GM12872 (cell line): Measurements from ENCODE around the gene GPR143.

Source experiments
- TF ChIP-seq, protein P1 (sequence below): IDR thresholded peaks from 3 replicates; pipeline ENCODE4 v1.5.1; 2011; ENCODE audit warnings: low read depth, mild to moderate bottlenecking, low read length, moderate library complexity; ENCODE audit not compliant: insufficient read depth

GPR143 gene

DNA sequence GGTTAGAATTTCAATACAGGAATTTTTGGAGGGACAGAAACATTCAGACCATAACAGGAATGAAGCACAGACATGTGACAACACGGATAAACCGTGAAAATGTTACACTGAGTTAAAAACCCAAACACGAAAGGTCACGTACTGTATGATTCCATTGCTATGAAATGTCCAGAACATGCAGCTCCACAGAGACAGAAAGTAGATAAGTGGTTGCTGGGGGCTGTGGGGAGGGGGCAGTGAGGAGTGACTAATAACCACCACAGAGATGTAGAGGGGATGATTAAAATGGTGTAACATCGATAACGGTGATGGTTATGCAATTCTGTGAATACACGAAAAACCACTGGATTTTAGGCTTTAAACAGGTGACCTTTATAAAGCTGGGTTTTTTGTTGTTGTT is 8.3 kb downstream of the GPR143 start:
- TF ChIP-seq, protein P1, sequence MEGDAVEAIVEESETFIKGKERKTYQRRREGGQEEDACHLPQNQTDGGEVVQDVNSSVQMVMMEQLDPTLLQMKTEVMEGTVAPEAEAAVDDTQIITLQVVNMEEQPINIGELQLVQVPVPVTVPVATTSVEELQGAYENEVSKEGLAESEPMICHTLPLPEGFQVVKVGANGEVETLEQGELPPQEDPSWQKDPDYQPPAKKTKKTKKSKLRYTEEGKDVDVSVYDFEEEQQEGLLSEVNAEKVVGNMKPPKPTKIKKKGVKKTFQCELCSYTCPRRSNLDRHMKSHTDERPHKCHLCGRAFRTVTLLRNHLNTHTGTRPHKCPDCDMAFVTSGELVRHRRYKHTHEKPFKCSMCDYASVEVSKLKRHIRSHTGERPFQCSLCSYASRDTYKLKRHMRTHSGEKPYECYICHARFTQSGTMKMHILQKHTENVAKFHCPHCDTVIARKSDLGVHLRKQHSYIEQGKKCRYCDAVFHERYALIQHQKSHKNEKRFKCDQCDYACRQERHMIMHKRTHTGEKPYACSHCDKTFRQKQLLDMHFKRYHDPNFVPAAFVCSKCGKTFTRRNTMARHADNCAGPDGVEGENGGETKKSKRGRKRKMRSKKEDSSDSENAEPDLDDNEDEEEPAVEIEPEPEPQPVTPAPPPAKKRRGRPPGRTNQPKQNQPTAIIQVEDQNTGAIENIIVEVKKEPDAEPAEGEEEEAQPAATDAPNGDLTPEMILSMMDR: no peak

DNA sequence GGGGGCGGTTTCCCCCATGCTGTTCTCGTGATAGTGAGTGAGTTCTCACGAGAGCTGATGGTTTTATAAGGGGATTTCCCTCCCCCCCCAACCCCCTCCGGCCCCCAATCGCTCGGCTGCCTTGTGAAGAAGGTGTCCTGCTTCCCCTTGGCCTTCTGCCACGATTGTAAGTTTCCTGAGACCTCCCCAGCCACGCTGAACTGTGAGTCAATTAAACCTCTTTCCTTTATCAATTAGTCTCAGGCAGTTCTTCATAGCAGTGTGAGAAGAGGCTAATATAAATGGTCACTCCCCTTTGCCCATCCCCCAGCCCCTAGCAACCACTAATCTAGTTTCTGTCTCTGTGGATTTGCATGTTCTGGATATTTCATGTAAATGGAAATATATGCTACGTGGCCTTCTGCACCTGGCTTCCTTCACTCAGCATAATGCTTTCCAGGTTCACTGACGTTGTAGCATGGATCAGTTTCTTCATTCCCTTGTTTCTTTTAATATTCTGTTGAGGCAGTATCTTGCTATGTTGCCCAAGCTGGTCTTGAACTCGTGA is 16.4 kb downstream of the GPR143 start:
- TF ChIP-seq, protein P1: no peak

DNA sequence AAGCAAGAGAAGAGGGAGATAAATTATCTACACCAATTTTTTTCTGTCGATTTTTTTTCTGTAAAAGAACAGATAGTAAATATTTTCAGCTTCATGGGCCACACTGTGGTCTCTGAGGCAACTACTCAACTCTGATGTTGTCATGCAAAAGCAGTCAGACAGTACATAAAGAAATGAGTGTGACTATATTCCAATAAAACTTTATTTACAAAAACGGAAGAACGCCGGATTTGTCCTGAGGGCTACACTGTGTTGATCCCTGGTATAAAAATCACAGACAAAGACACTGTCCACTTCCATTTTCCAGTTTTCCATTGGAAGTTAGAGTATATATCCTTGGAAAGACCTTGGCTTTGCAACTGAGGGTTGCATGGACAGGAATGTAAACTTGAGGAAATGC is 18.0 kb downstream of the GPR143 start:
- TF ChIP-seq, protein P1: no peak

DNA sequence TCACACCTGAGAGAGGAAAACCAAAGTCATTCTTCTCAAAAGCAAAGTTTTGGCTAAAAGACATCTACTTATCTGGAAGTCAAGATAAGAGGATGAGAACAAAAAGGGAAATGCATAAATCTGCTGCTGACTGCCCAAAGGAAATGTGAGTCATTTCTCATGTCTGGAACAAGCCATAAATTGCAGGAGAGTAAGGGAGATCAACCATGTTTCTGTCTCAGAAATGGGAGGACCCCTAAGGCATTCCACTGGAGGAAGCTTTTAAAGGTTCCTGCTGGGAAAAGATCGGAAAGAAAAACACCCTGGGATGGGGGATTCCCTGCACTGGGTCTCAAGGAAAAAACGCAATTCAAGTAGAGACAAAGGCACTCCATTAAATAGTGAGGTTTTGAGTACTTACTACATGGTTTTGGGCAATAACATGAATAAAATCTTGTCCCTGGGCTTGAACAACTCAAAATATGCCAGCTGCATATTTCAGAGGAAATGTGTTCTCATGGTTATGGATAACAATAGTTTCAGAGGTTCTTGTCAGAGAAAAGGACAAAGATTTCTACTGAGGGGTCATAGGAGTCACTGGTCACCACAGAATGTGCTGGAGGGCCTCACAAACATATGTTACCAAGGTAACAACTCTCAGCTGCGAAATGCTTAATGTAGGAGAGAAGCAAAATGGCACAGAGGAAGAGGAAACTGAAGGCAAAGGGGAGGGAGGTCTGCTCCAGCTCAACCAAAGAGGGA is 19.3 kb downstream of the GPR143 start:
- TF ChIP-seq, protein P1: no peak

DNA sequence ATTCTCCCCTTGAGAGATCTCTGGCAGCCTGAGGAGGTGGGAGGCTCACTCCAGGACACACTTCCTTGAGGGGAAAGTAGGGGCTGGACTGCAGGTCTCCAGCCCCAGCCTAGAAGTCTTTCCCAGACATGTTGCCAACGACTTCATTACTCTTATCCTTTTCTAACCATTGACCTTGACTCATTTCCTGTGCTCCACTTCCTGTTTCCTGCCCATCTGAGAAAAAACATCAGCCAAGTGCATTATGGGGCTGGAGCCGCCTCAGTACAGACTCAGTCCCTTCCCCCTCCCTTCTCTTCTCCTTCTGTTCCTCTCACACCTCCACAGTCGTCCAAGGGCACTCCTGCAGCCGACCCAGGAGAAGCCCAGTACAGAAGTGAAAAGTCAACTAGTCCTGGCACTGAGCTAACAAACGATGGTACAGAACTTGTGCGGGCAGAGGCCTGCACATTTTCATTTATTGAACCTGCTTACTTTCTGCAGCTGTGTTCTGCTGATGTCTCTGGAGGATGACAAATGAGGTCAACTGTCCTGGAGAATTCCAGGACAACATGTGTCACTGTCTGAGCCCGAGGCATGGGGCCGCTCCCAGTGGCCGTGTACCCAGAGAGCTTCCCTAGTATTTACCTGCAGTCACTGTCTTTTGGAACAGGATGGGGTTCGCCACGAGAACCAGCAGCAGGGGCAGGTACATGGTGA is 20.1 kb downstream of the GPR143 start:
- TF ChIP-seq, protein P1: no peak

DNA sequence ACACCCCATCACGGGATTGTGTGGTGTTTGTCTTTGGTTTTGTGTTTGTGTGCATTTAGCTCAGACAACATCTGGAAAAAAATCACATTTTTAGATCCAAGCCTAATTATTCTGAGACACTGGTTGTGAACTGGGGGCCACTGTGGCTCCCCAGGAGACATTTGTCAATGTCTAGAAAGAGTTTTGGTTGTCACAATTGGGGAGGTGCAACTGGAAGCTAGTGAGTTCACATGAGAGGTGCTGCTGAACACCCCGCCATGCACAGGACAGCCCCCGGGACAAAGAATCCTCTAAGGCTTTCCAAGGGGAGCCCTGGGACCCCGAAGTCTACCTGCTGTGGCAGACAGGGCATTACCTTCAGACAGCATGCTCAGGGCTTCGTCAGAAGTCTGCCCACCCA is 26.5 kb downstream of the GPR143 start:
- TF ChIP-seq, protein P1: no peak

DNA sequence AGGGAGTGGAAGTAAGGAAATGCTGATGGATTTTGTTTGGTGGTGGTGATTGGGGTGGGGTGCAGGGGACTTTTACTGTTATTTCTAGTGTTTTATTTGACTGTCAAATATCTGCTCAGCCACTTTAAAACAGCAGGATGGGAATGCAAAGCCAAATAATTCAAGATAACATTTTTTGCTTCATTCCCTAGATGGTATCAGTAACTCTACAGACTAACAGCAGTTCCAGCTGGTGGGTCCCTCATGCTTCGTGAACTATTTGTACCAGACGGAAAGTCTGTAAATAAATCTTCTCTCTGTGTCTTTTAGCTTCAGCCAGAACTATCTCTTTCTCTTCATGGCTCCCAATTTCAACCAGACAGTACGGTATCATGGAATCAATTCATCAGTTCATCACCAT is 27.5 kb downstream of the GPR143 start:
- TF ChIP-seq, protein P1: no peak
